ENCODE results near the gene DNAJC16.

- no peak for TF ChIP-seq FOXM1 (IDR thresholded peaks at IDR 0.05; ENCODE audit: borderline replicate concordance, low read depth)
- TF ChIP-seq RAD21 (IDR thresholded peaks at IDR 0.05; ENCODE audit: low read depth): no peak
- no peak for TF ChIP-seq TAF1 (IDR thresholded peaks at IDR 0.05; ENCODE audit: low read depth)
- TF ChIP-seq CREB1 (IDR thresholded peaks at IDR 0.05; ENCODE audit: low read depth): no peak
- TF ChIP-seq REST (IDR thresholded peaks at IDR 0.05; ENCODE audit: low read depth): no peak
- TF ChIP-seq EP300 (IDR thresholded peaks at IDR 0.05; ENCODE audit: borderline replicate concordance): no peak
Measured at GRCh38 chr1:15531003-15531402, 4.4 kb downstream of the DNAJC16 start.

Measured in Ishikawa (cell line).